ENCODE results near the gene HIP1. TPM values are rescaled to one million over a fixed set of nuclear protein-coding genes. Genes with fewer than 3 reads are reported as not detected.

Gene HIP1
- total RNA-seq, 4 donors from 2014 or later, result 2.3 to 38.8 (median 6.9) TPM

DNA sequence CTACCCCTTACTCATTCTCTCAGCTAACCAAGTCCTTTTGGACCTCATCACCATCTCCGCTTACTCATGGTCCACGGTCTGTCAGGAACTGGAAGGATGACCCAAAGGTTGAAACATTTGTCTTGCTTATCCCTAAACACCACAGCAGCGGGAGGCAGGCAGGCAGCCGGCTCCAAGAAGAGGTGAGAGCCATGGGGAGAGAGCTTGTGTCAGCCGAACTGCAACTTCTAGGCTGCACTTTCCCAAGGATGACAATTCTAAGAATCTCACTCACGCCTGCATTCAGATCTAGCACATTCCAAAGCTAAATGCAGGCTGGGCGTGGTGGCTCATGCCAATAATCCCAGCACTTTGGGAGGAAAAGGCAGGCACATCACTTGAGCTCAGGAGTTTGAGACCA, 160.7 kb downstream of the HIP1 start:
- no peaks in the 10 kb centered on the region for H3K27me3 ChIP-seq
- no peak for DNase-seq
- TF ChIP-seq CTCF (IDR thresholded peaks at IDR 0.05) (no peak), POLR2A (IDR thresholded peaks at IDR 0.05) (no peak)
- H3K27ac ChIP-seq, result no peak overlapping the region
- peaks cover 0 to 12% (median 0%) of the 10 kb centered on the region in 3 donors for H3K36me3 ChIP-seq
- H3K9me3 ChIP-seq, result no peaks in the 10 kb centered on the region
- H3K4me3 ChIP-seq, result no peak overlapping the region
- H3K4me1 ChIP-seq, result no peaks in the 10 kb centered on the region

DNA sequence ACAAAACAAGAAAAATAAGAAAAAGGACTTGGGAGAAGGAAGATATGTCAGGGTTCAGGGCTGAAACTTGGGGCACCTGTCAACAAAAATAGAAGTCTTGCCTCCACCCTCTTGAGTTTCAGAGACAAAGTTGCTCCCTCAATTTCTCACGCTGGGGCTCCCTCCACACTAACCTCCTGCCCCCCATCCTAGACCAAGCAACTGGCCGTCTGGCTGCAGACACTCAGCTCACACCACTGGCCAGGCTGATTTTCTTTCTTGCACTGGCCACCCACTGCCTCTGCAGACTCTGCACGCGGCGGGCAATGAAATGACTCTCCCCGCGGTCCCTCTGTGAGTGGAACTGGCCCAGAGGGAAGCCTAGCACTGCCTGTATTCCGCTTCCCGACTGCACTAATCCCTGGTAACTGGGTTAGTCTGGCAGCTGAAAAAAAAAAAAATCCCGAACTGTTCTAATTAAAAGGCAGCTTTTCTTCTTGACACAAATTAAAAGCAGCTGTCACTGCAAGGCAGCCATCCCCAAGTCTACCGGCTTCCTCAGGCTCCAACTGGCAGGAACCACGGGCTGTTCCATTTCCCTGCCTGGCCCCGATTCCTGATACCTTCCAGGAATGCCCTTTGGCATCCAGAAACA, 163.1 kb downstream of the HIP1 start:
- H3K27ac ChIP-seq, result no peak overlapping the region
- DNase-seq, result no peak
- H3K4me3 ChIP-seq, result no peak overlapping the region
- H3K9me3 ChIP-seq, result no peaks in the 10 kb centered on the region
- TF ChIP-seq CTCF (IDR thresholded peaks at IDR 0.05) (no peak), POLR2A (IDR thresholded peaks at IDR 0.05) (no peak)
- no peaks in the 10 kb centered on the region for H3K4me1 ChIP-seq
- peaks cover 0 to 12% (median 0%) of the 10 kb centered on the region in 3 donors for H3K36me3 ChIP-seq
- H3K27me3 ChIP-seq, result no peaks in the 10 kb centered on the region

- Histone ChIP-seq H3K27me3 (no peaks in the 10 kb centered on the region), H3K4me3 (no peak overlapping the region), H3K4me1 (no peaks in the 10 kb centered on the region), H3K36me3 (peaks cover 0 to 12% (median 0%) of the 10 kb centered on the region in 3 donors), H3K27ac (no peak overlapping the region), H3K9me3 (no peaks in the 10 kb centered on the region)
- DNase-seq, result no peak
- no peak for TF ChIP-seq CTCF (IDR thresholded peaks at IDR 0.05)
- TF ChIP-seq POLR2A (IDR thresholded peaks at IDR 0.05), result no peak
These were observed 165.2 kb downstream of the HIP1 start for GRCh38 chr7:75573477-75574019.

DNA sequence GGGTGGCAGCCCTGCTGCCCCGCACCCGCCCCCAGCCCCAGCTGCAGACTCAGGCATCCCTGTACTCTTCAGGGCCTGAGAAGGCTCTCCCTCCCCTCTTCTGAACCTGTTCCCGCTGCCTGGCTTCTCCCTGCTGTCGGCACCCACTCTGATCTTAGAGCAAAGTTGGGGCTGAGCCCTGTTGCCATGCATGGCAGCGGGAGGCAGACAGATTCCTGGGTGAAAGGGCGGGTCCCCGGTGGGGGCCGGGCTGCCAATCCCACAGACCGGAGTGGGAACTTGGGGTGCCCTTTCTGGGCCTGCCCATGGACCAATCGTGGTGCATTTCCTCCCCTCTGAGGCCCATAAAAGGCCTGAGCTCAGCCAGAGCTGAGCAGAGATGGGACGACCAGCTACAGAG, 165.9 kb downstream of the HIP1 start:
- TF ChIP-seq CTCF (IDR thresholded peaks at IDR 0.05) (no peak), POLR2A (IDR thresholded peaks at IDR 0.05) (no peak)
- no peak overlapping the region for H3K27ac ChIP-seq
- DNase-seq, result no peak
- peaks cover 0 to 12% (median 0%) of the 10 kb centered on the region in 3 donors for H3K36me3 ChIP-seq
- no peaks in the 10 kb centered on the region for H3K27me3 ChIP-seq
- H3K9me3 ChIP-seq, result no peaks in the 10 kb centered on the region
- H3K4me3 ChIP-seq, result no peak overlapping the region
- H3K4me1 ChIP-seq, result no peaks in the 10 kb centered on the region

DNA sequence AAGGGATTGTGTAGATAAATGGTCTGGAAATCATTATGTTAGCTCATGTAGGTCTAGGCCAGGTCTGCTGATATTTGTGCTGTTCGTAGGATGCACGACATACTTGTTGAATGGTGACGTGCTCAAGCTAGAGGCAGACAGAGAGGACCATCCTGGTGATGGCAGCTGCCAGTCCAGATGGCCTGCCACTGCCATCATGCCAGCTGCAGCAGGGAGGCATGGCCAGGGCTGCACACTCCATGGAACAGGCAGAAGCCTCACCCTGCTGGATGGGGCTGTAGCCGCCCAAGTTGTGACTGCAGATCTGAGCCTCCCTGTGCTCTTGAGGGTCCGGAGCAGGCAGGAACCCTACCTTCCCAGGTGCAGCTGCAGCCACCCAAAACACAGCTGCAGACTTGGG, 166.3 kb downstream of the HIP1 start:
- DNase-seq, result no peak
- Histone ChIP-seq H3K36me3 (peaks cover 0 to 12% (median 0%) of the 10 kb centered on the region in 3 donors), H3K4me3 (no peak overlapping the region), H3K27me3 (no peaks in the 10 kb centered on the region), H3K4me1 (no peaks in the 10 kb centered on the region), H3K9me3 (no peaks in the 10 kb centered on the region), H3K27ac (no peak overlapping the region)
- TF ChIP-seq CTCF (IDR thresholded peaks at IDR 0.05), result no peak

Data from Peyer's patch (tissue), 4 donors.